ENCODE results near the gene BCDIN3D. TPM values are rescaled to one million over a fixed set of nuclear protein-coding genes. Genes with fewer than 3 reads are reported as not detected.

Gene BCDIN3D
- total RNA-seq, 2 donors from 2014 or later: 2.7 to 4.7 TPM

DNA sequence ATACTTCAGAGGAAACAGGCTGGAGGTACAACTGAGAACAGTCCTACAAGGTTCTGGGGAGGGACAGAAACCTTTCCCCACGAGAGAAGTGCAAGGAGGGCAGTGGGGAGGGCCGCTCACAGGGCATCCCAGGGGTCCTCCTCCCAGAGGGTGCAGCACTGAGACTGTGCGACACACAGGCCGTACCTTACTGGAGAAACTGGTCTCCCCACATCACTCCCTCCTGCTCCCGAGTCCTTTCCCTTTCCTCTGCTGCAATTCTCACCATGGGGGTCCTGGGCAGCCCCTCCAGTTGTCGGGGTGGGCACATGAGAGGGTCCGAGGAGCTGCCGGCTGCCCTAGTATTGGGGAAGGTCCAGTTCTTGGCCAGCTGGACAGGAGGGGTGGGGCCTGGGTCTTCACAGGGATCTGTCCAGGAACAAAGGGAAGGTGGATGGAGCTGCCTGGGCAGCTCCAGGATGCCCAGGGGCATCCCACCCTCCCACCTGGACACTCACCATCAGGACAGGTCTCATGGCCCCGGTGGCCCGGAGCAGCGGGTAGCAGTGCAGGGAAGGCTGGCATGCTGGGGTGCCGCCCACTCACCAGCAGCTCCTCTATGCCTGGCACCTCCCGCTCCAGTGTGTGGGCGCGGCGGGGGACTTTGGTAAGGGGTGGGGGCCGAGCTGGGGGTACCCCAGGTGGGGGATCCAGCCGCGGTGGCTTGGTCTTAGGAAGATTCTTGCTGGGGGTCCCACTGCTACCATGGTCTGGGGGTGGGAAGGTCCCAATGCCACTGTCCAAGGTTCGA, 50.5 kb downstream of the BCDIN3D start:
- DNase-seq (no peak), ATAC-seq (no peak)
- intact Hi-C loops (cut with DNase I, micrococcal nuclease): no loop called here

GRCh38 chr12:49791700-49792099, 51.2 kb downstream of the BCDIN3D start:
- ATAC-seq: no peak
- DNase-seq: no peak
- intact Hi-C loops (cut with DNase I, micrococcal nuclease): no loop called here

DNA sequence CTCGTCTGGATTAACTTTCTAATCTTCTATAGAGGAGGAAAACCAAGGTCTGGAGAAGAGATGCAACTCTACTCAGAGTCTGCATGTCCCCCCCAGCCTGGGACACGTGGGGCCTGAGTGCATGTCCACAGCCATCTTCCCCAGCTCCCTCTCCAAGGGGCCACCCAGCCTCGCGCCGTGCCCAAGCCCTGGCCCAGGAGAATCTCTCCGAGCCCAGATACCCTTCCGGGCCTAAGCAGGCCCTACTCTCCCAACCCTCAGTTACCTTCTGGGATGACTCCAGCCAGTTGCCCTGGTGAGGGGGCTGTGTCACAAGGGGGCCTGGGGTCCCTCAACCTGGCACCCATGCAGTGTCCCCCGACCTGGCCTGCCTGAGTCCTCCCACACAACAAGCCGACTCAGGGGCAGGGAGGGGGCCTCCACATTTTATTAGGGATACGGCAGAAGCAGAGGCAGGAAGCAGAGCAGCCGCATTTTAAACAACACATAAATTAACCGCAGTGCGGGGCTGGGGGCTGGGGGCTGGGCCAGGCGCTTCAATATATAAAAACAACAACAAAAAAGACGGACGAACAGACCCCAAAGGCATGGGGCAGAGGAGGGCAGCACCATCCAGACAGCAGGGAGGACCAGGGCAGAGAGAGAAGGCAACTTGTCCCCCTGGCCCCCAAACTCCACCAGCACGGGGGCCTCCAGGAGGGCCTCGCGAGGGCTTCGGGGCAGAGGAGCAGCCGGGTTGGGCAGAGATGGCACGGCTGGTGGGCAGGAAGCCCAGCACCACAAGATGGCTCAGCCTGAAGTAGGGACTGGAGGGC, 52.0 kb downstream of the BCDIN3D start:
- intact Hi-C loops (cut with DNase I, micrococcal nuclease): no loop called here
- DNase-seq: no peak
- ATAC-seq: no peak

DNA sequence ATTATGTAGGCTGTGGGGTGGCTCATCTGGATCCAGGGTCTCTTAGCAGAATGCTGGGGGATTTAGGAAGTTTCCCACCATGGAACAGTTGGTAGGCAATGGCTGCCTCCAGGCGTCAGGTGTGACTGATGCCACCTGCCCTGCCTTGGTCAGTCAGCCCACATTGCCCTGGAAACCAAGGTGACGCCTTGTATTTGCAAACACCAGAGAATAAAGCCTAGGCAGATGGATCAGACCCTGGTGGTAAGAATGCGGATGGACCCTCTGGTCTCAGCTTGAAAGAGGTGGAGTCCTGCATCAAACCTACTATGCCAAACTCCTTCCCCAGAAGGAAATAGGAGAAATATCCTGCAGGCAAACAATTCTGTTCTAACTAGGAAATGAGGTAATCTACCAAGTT, 52.9 kb downstream of the BCDIN3D start:
- intact Hi-C loops (cut with DNase I, micrococcal nuclease): loop anchor here (10.0 kb wide), 1 partner anchor 45 kb away; no protein-coding TSS in a partner anchor
- DNase-seq (no peak), ATAC-seq (no peak)

GRCh38 chr12:49787672-49788071, 55.2 kb downstream of the BCDIN3D start:
- intact Hi-C loops (cut with DNase I, micrococcal nuclease): loop anchor here (10.0 kb wide), 1 partner anchor 47 kb away; no protein-coding TSS in a partner anchor
- no peak for ATAC-seq
- no peak for DNase-seq

Other genes with a start within 250 kb of the BCDIN3D start
- gene FAM186B, start 237.5 kb downstream of the BCDIN3D start, total RNA-seq: under 1 TPM; 0.25 to 0.31 TPM
- 10 to 100 TPM; 12.6 to 13.6 TPM for gene PRPF40B, start 219.5 kb downstream of the BCDIN3D start, total RNA-seq
- 1 to 10 TPM; 2.9 to 8.0 TPM for gene FMNL3, start 135.7 kb downstream of the BCDIN3D start, total RNA-seq
- 100 to 1,000 TPM; 880 to 918 TPM for gene TMBIM6, start 101.5 kb downstream of the BCDIN3D start, total RNA-seq
- gene NCKAP5L, start 14.7 kb downstream of the BCDIN3D start, total RNA-seq: 1 to 10 TPM; 3.7 to 4.8 TPM
- gene FAIM2, start 60.8 kb upstream of the BCDIN3D start, total RNA-seq: 1 to 10 TPM; 1.2 to 2.3 TPM
- not detected for gene AQP2, start 107.6 kb upstream of the BCDIN3D start, total RNA-seq
- gene AQP5, start 118.8 kb upstream of the BCDIN3D start, total RNA-seq: not detected
- not detected for gene AQP6, start 129.8 kb upstream of the BCDIN3D start, total RNA-seq
- 10 to 100 TPM; 20.0 to 25.4 TPM for gene RACGAP1, start 182.4 kb upstream of the BCDIN3D start, total RNA-seq
- 1 to 10 TPM in 1 of 2 donors, under 1 TPM in 1; 0.55 to 1.9 TPM for gene ASIC1, start 214.5 kb upstream of the BCDIN3D start, total RNA-seq
- 10 to 100 TPM; 35.5 to 41.8 TPM for gene SMARCD1, start 242.2 kb upstream of the BCDIN3D start, total RNA-seq